ENCODE results near the gene PDP2. TPM values are rescaled to one million over a fixed set of nuclear protein-coding genes. Genes with fewer than 3 reads are reported as not detected.
"Not testable (repeated sequence)": the region's sequence is repeated elsewhere in the genome, so short reads cannot be mapped to it uniquely, and the experiment has no call there.

Gene PDP2
- total RNA-seq, 1 experiment from 2014 or later: 2.5 TPM

- peak; percentile 42 for DNase-seq
- no peak overlapping the region for H3K4me3 ChIP-seq
- H3K36me3 ChIP-seq: no peaks in the 10 kb centered on the region
- no peaks in the 10 kb centered on the region for H3K27me3 ChIP-seq
- no peaks in the 10 kb centered on the region for H3K9me3 ChIP-seq
Observed at GRCh38 chr16:66894948-66895688, 14.8 kb downstream of the PDP2 start.

GRCh38 chr16:66895689-66895979 is 15.3 kb downstream of the PDP2 start:
- H3K36me3 ChIP-seq: no peaks in the 10 kb centered on the region
- DNase-seq: no peak
- no peaks in the 10 kb centered on the region for H3K27me3 ChIP-seq
- H3K9me3 ChIP-seq: no peaks in the 10 kb centered on the region
- H3K4me3 ChIP-seq: no peak overlapping the region

GRCh38 chr16:66895999-66896398 is 15.7 kb downstream of the PDP2 start:
- no peaks in the 10 kb centered on the region for H3K9me3 ChIP-seq
- no peaks in the 10 kb centered on the region for H3K27me3 ChIP-seq
- no peaks in the 10 kb centered on the region for H3K36me3 ChIP-seq
- no peak for DNase-seq
- no peak overlapping the region for H3K4me3 ChIP-seq

- not testable (repeated sequence) for H3K9me3 ChIP-seq, H3K4me3 ChIP-seq, H3K36me3 ChIP-seq, DNase-seq, H3K27me3 ChIP-seq
Observed at GRCh38 chr16:66896682-66897081, 16.4 kb downstream of the PDP2 start.

DNA sequence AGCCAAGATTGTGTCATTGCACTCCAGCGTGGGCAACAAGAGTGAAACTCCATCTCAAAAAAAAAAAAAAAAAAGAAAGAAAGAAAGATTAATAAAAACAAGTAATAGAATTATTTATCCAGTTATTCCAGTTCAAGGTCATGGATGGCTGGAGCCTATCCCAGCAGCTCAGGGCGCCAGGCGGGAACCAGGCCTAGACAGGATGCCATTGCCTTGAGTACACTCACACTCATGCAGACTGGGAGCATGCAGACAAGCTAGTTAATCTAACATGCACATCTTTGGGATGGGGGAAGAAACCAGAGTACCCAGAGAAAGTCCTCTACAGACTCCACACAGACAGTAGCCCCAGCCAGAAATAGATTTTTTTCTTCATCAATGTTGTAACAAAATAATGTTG is 17.9 kb downstream of the PDP2 start:
- Histone ChIP-seq H3K27me3 (no peaks in the 10 kb centered on the region), H3K36me3 (no peaks in the 10 kb centered on the region), H3K9me3 (no peaks in the 10 kb centered on the region), H3K4me3 (no peak overlapping the region)
- peak; percentile 69 for DNase-seq

DNA sequence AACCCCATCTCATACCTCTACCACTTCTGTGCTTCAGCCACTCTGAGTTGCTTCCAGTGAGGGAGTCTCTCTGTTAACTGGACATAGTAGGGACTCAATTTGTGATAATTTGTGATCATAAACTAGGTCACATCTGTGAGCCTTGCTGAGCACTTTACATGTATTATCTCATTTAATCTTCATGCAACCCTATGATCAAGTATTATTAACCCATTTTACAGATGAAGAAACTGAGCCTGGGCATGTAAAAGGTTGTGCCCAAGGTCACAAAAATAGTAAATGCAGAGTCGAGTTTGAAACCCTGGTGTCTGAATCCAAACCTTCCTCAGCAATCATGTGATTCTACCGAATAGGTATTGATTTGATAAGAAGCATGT is 18.6 kb downstream of the PDP2 start:
- Histone ChIP-seq H3K36me3 (no peaks in the 10 kb centered on the region), H3K9me3 (no peaks in the 10 kb centered on the region), H3K4me3 (no peak overlapping the region), H3K27me3 (no peaks in the 10 kb centered on the region)
- no peak for DNase-seq

DNA sequence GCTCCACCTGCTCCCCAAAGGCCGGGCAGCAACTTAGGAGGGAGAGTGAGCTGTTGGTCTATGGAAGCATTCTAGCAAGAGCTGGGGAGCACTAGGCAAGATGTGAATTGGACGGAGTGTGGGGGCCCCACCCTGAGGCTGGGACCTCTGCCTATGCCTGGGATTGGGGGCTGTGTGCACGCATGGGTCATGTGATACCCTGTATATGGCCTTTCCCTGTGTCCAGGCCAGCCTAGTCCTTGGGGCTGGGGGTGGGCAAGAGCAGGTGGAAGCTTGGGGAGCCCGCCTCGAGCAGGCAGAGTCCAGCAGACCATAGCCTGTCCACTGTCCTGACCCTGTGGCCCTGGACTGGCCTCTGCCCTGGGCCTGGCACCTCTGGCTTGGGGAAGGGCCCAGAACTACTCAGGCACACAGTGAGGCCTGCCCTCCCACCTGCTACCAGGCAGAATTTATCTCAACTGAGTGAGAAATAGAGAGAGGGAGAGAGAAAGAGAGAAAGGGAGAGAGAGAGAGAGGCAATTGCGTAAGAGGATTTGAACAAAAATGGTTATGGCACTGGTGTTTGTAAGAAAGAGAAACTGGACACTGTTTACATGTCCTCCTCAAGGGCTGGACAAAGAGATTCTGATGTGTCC is 19.1 kb downstream of the PDP2 start:
- H3K9me3 ChIP-seq: no peaks in the 10 kb centered on the region
- no peak overlapping the region for H3K4me3 ChIP-seq
- no peak for DNase-seq

GRCh38 chr16:66899945-66900710 is 19.8 kb downstream of the PDP2 start:
- Histone ChIP-seq H3K9me3 (no peaks in the 10 kb centered on the region), H3K36me3 (no peaks in the 10 kb centered on the region), H3K27me3 (no peaks in the 10 kb centered on the region), H3K4me3 (no peak overlapping the region)
- peak; percentile 60 for DNase-seq

More for the DNA sequence above, 19.1 kb downstream of the PDP2 start:
- H3K36me3 ChIP-seq: no peaks in the 10 kb centered on the region
- no peaks in the 10 kb centered on the region for H3K27me3 ChIP-seq

GRCh38 chr16:66900721-66901441 is 20.6 kb downstream of the PDP2 start:
- H3K9me3 ChIP-seq: no peaks in the 10 kb centered on the region
- no peaks in the 10 kb centered on the region for H3K36me3 ChIP-seq
- H3K27me3 ChIP-seq: no peaks in the 10 kb centered on the region
- H3K4me3 ChIP-seq: no peak overlapping the region
- DNase-seq: no peak

DNA sequence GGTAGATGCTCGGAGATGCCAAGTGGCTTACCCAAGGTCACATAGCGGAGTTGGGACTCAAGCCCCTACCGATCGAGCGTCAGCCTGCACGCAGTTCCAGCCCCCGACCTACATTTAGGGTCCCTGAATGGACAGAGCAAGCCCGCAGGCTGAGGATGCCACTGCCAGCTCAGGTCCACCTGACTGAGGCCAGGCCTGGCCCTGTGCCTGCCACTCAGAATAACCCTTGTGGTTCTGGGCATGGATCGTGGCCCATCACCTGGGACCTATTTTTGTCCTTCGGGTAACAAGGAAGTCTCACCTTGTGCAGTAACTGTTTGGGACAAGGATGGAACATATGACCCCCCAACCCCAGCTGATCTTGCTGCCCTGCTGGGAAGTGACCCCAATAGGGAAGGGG is 21.3 kb downstream of the PDP2 start:
- Histone ChIP-seq H3K4me3 (no peak overlapping the region), H3K27me3 (no peaks in the 10 kb centered on the region), H3K9me3 (no peaks in the 10 kb centered on the region), H3K36me3 (no peaks in the 10 kb centered on the region)
- DNase-seq: no peak

- Histone ChIP-seq H3K4me3 (no peak overlapping the region), H3K36me3 (no peaks in the 10 kb centered on the region), H3K27me3 (no peaks in the 10 kb centered on the region), H3K9me3 (no peaks in the 10 kb centered on the region)
- no peak for DNase-seq
Observed at GRCh38 chr16:66902648-66903543, 22.6 kb downstream of the PDP2 start.

- H3K4me3 ChIP-seq: no peak overlapping the region
- DNase-seq: no peak
- no peaks in the 10 kb centered on the region for H3K27me3 ChIP-seq
- H3K36me3 ChIP-seq: no peaks in the 10 kb centered on the region
- no peaks in the 10 kb centered on the region for H3K9me3 ChIP-seq
Observed at GRCh38 chr16:66903544-66904427, 23.5 kb downstream of the PDP2 start.

DNA sequence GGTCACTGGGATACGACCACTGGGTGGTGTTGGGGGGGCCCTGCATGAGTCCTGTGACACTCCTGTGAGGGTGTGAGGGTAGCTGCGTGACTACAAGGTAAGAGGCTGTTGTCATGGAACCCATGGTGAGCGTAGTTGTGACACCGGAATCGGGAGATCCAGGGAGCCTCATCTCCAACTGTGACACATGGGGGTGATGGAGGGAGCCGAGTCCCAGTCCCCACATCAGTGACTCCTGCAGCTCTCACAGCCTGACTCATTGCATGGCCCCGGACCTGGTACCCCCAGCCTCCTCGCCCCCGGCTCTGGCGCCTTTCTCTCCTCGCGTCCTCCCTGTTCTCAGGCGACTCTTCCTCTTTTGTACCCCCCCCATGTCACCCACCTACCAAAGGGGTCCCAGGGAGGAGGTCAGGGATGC is 24.1 kb downstream of the PDP2 start:
- no peaks in the 10 kb centered on the region for H3K36me3 ChIP-seq
- no peak overlapping the region for H3K4me3 ChIP-seq
- H3K9me3 ChIP-seq: no peaks in the 10 kb centered on the region
- H3K27me3 ChIP-seq: no peaks in the 10 kb centered on the region
- no peak for DNase-seq

GRCh38 chr16:66904846-66905632 is 24.7 kb downstream of the PDP2 start:
- DNase-seq: no peak
- Histone ChIP-seq H3K27me3 (no peaks in the 10 kb centered on the region), H3K4me3 (no peak overlapping the region), H3K9me3 (no peaks in the 10 kb centered on the region), H3K36me3 (no peaks in the 10 kb centered on the region)
